ENCODE data around the gene ZNF768.

ZNF768 gene

GRCh38 chr16:30526137-30526822 is at the start of gene ZNF768:
Gene ZNF768, minus strand, starts transcription at chr16:30526566. Its CDS starts 153 bp downstream, at chr16:30526413.
- DNase-seq = no peak

- DNase-seq = no peak
Measured at GRCh38 chr16:30574678-30575077, 48.3 kb upstream of the ZNF768 start.

GRCh38 chr16:30571445-30572322 is 45.3 kb upstream of the ZNF768 start, which contains the start of gene ZNF688:
Gene ZNF688, minus strand, starts transcription at chr16:30571714. Its CDS starts 85 bp downstream, at chr16:30571629.
- peak; percentile 92 for DNase-seq

GRCh38 chr16:30570636-30571444 is 44.5 kb upstream of the ZNF768 start:
- no peak for DNase-seq

GRCh38 chr16:30569746-30570635 is 43.6 kb upstream of the ZNF768 start:
- no peak for DNase-seq

- DNase-seq = no peak
Measured at GRCh38 chr16:30569281-30569680, 42.9 kb upstream of the ZNF768 start.

- peak; percentile 32 for DNase-seq
Measured at GRCh38 chr16:30567991-30568638, 41.7 kb upstream of the ZNF768 start.

GRCh38 chr16:30567160-30567990 is 41.0 kb upstream of the ZNF768 start:
- DNase-seq = no peak

- DNase-seq = no peak
Measured at GRCh38 chr16:30566531-30566930, 40.2 kb upstream of the ZNF768 start.

GRCh38 chr16:30565984-30566383 is 39.6 kb upstream of the ZNF768 start:
- DNase-seq = no peak

- no peak for DNase-seq
Measured at GRCh38 chr16:30565526-30565925, 39.2 kb upstream of the ZNF768 start.

- DNase-seq = no peak
Measured at GRCh38 chr16:30562021-30562420, 35.7 kb upstream of the ZNF768 start.

GRCh38 chr16:30561089-30561816 is 34.9 kb upstream of the ZNF768 start:
- no peak for DNase-seq

- no peak for DNase-seq
Measured at GRCh38 chr16:30559690-30560089, 33.3 kb upstream of the ZNF768 start.

- no peak for DNase-seq
Measured at GRCh38 chr16:30558789-30559377, 32.5 kb upstream of the ZNF768 start.

- DNase-seq = peak; percentile 92
Measured at GRCh38 chr16:30557957-30558788, 31.8 kb upstream of the ZNF768 start, which contains the start of gene ZNF764. Gene ZNF764, minus strand, starts transcription at chr16:30558374. Its CDS starts 192 bp downstream, at chr16:30558182.

- no peak for DNase-seq
Measured at GRCh38 chr16:30557707-30557956, 31.3 kb upstream of the ZNF768 start.

GRCh38 chr16:30556125-30556473 is 29.7 kb upstream of the ZNF768 start:
- no peak for DNase-seq

Data from NCI-H1417 treated with DMSO at 0.1 percent for 48 hours (cell line).